ENCODE data around the gene TFF3. TPM values are rescaled to one million over a fixed set of nuclear protein-coding genes. Genes with fewer than 3 reads are reported as not detected.

Gene TFF3
- total RNA-seq, 1 experiment from 2014 or later = 2.1 TPM

DNA sequence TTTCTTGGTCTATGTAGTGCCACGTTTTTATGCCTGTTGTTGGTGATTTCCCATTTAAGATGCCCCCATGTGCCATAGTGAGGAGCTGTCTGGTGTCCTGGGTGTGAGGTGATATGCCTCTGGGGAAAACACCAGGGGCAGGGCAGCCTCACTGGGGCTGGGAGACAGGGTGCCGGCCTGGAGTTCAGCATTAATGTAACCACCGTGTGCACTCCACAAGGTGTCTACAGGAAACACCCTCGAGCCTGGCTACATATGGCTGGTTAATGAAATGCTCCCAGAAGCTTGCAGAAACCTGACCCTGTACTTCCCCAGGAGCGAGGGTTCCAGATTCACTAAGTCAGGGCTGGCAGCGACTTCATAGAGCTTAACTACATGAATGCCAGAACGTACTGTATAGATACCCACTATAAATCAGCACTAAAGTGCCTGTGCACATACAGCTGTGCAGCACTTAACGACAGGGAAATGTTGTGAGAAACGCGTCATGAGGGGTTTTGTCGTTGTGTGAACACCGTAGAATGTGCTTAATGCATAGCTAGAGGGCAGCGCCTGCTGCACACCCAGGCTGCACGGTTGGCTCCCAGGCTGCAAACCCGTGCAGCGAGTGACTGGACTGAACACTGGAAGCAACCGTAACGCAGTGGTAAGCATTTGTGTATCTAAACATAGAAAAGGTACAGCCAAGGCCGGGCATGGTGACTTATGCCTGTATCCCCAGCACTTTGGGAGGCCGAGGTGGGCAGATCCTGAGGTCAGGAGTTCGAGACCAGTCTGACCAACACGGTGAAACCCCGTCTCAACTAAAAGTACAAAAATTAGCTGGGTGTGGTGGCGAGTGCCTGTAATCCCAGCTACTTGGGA, 25.2 kb upstream of the TFF3 start:
- Histone ChIP-seq H3K4me3 (ENCODE audit: insufficient read depth, low read depth, low read length) (no peak overlapping the region), H3K27me3 (ENCODE audit: control insufficient read depth, insufficient read depth, low read length) (no peaks in the 10 kb centered on the region), H3K36me3 (replicated peaks; ENCODE audit: control insufficient read depth, insufficient read depth, low read length) (no peaks in the 10 kb centered on the region)
- no peak for DNase-seq

DNA sequence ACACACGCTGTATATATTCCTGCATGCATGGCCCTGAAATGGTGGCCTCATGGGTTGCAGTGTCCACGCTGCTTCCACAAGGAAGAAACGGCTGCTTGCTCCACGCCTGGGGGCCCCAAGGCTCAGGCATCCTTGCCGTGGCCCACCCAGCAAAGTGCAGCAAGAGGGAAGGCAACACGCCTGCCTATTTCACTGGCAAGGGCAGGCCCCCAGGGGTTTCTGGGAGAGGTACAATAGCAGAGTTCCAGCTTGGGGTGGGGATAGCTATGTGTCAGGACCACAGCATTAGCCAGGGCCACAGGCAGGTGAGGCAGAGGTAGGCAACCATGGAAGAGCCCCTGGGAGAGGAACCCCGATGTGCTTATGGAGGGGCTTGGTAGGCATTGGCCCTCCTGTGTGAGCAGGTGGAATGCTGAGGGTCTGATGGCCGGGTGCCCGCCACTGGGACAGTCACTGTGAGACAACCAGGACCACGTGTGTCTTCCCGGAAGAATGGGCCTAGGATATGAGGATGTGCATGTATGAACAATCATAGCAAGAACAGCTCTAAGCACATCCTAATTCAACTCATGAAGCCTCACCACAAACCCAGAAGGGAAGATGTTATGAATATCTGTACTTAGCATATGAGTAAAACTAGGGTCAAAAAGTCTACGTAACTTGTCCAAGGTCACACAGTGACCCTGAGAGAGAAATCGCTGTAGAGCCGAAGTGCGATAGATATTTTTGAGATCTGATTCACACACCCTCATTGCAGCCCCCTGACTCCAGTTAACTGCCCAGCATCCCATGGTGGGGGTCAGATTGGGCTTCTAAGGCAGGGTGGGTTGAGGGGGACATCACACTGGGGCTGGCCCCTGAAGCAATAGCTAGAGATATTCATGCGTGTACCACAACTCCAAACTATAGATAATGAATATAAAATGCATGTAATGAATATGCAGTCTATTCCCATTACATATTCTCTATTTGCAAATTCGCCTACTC, 23.8 kb upstream of the TFF3 start:
- no peak for DNase-seq
- H3K36me3 ChIP-seq (replicated peaks; ENCODE audit: control insufficient read depth, insufficient read depth, low read length) = no peaks in the 10 kb centered on the region
- no peaks in the 10 kb centered on the region for H3K27me3 ChIP-seq (ENCODE audit: control insufficient read depth, insufficient read depth, low read length)
- no peak overlapping the region for H3K4me3 ChIP-seq (ENCODE audit: insufficient read depth, low read depth, low read length)

DNA sequence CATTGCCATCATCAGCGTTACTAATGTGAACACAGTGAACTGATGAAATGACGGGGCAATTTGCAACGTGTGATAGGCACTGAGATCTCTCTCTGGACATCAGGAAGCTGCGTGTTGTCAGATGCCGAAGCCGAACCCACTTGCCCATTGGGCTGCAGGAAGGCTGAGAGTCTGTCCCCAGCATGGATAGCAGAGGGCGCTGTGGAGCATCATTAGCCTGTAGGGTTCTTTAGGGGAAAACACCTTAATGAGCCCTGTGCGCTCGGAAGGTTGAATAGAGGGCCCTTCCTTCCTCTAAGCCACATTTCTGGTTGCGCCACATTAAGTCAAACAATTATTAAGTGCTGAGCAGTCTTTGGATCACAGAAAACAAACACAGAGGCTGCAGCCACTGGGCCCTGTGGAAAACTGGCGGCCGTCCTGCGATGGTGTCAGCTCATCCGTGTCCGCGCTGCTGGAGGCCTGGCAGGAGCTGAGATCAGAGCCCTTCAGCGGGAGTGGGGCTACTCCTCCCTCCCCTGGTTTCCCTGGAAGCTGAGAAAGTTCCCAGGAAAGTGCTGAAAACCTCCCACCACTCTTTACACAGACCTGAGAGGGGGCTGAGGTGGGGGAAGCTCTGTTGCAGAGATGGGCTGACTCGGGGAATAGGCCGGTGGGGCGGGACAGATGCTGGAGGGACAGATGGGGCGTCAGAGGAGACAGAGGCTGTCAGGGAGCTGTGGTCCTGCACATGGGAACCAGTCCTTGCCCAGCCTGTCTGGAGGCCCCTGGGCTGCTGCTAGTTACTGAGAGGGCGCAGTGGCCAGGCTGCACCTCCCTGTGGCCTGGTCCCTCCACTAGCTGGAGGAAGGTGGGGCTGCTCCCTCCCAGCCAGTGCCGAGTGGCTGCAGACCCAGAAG, 22.9 kb upstream of the TFF3 start:
- Histone ChIP-seq H3K4me3 (ENCODE audit: insufficient read depth, low read depth, low read length) (no peak overlapping the region), H3K36me3 (replicated peaks; ENCODE audit: control insufficient read depth, insufficient read depth, low read length) (no peaks in the 10 kb centered on the region), H3K27me3 (ENCODE audit: control insufficient read depth, insufficient read depth, low read length) (no peaks in the 10 kb centered on the region)
- peak; percentile 81 for DNase-seq

DNA sequence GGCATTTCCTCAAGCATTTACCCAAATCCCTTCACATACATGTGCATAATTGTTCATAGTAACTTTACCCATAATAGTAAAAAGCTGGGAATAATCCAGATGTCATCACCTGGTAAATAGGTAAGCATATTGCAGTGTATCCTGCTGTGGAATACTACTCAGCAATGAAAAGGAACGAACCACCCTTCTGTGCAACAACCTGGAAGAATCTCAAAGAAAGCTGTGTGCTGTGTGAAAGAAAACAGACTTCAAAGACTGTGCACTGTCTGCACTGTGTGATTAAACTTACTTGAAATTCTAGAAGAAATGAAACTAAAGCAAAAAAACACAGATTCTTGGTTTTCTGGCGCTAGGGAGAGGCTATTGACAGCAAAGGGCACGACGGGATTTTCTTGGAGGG, 22.1 kb upstream of the TFF3 start:
- Histone ChIP-seq H3K27me3 (ENCODE audit: control insufficient read depth, insufficient read depth, low read length) (no peaks in the 10 kb centered on the region), H3K36me3 (replicated peaks; ENCODE audit: control insufficient read depth, insufficient read depth, low read length) (no peaks in the 10 kb centered on the region), H3K4me3 (ENCODE audit: insufficient read depth, low read depth, low read length) (no peak overlapping the region)
- no peak for DNase-seq

DNA sequence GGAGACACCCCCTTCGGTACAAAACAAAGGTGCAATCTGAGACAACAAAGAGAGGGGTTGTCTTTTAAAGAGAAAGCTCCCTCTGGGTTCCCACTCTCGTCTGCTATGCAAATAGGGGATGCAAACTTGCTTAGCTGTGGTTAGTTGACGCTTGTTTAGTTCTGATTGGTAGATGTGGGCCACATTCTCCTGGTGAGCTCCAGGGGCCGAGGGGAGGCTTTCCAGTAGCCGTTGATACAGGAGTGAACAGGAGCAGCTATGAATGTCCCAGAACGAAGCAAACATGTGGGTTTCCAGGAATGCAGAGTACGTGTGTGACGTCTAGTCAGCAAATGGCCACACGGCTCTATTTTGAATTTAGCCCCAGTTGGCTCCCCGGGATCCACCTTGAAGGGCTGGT, 20.8 kb upstream of the TFF3 start:
- Histone ChIP-seq H3K27me3 (ENCODE audit: control insufficient read depth, insufficient read depth, low read length) (no peaks in the 10 kb centered on the region), H3K4me3 (ENCODE audit: insufficient read depth, low read depth, low read length) (no peak overlapping the region), H3K36me3 (replicated peaks; ENCODE audit: control insufficient read depth, insufficient read depth, low read length) (no peaks in the 10 kb centered on the region)
- DNase-seq = peak; percentile 83

DNA sequence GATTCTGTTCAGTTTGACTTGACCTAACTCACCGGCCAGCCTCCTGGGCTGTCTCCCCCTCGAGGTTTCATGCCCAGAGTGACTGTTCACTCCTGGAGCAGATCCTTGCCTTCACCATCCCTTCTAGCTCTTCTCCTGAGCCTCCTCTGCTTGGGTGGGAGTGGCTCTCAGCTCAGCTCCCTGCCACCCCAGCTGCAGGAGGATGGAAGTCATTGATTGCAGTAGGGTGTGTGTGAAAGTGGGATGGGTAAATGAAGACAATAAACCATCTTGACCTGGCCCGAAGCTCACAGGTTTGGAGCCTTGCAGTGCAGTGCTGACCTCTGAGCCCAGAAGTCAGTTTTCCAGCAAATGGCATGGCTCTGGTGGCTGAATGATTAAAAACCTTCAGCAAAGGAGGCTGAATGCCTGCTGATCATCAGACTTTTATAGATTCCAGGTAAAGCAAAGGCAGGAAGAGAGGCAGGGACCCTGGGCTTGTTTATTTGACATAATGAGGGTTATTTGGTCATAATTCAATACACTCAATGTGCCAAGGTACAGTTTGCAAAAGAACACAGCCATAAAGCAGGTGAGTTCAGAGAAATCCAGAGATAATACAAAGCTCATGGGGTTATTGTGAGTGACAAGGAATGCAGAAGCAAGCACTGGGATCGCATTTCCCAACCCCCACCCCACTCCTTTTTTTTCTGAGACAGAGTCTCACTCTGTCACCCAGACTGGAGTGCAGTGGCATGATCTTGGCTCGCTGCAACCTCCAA, 17.5 kb upstream of the TFF3 start:
- no peaks in the 10 kb centered on the region for H3K27me3 ChIP-seq (ENCODE audit: control insufficient read depth, insufficient read depth, low read length)
- no peaks in the 10 kb centered on the region for H3K36me3 ChIP-seq (replicated peaks; ENCODE audit: control insufficient read depth, insufficient read depth, low read length)
- no peak for DNase-seq
- no peak overlapping the region for H3K4me3 ChIP-seq (ENCODE audit: insufficient read depth, low read depth, low read length)

DNA sequence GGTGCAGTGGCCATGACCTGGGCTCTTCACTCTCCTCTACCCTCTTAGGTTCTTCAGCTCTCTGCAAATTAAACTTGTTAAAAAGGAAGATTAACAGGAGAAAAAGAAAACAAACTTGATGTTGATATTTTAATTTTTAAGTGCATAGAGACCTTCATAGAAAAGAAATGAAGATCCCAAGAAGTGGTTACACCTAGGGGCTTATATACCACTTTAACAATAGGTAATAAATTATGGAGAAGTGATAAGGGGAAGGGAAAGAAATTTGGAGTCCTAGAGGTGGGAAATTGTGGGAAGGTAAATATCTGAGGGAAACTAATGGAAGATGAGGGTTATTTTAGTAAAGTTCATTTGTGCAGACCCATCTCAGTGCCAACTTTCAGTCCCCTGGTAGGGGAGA, 16.5 kb upstream of the TFF3 start:
- H3K36me3 ChIP-seq (replicated peaks; ENCODE audit: control insufficient read depth, insufficient read depth, low read length) = no peaks in the 10 kb centered on the region
- H3K27me3 ChIP-seq (ENCODE audit: control insufficient read depth, insufficient read depth, low read length) = no peaks in the 10 kb centered on the region
- no peak for DNase-seq
- H3K4me3 ChIP-seq (ENCODE audit: insufficient read depth, low read depth, low read length) = no peak overlapping the region

DNA sequence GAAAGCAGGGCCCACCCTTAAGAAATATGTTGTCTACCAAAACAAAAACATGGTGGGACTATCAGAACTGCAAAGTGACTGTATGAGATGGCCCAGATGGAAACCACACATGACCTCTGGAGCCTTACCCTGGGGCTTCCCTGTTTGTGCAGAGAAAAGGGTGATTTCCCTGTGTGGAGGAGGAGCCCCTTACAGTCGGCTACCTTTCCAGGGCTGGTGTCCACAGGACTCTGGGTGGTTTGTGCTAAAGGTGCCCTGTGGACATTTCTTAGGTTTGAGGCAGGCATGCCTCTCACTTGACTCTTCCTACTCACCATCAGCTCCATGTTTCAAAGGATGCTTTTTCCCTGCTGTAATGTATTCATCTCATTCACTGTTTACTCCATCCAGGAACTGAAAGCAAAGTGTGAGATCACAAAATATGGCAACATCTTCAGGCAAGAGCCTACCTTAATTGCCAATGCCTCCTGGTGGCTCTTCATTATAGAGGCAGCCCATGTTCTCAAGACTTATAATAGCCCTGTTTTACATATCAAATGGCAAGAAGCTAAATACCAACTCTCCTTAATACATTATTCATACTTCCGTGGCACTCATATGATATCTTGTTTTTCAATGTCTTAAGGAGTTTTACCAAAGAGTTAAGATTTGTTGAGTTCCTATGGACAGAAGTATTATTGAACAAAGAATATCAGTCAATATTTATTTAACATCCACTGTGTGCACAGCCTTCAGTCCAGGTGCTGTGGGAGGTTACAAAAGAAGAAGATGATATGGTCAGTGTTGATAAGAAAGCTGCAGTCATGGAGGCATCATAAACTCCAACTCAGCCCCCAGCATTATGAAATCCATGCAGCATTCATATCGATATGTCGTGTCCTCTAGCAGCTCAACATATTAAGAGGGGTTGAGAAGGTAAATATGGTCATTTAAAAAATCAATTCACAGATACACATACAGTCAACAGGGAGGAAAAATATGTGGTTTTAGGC, 15.5 kb upstream of the TFF3 start:
- Histone ChIP-seq H3K27me3 (ENCODE audit: control insufficient read depth, insufficient read depth, low read length) (no peaks in the 10 kb centered on the region), H3K4me3 (ENCODE audit: insufficient read depth, low read depth, low read length) (no peak overlapping the region), H3K36me3 (replicated peaks; ENCODE audit: control insufficient read depth, insufficient read depth, low read length) (no peaks in the 10 kb centered on the region)
- DNase-seq = no peak

DNA sequence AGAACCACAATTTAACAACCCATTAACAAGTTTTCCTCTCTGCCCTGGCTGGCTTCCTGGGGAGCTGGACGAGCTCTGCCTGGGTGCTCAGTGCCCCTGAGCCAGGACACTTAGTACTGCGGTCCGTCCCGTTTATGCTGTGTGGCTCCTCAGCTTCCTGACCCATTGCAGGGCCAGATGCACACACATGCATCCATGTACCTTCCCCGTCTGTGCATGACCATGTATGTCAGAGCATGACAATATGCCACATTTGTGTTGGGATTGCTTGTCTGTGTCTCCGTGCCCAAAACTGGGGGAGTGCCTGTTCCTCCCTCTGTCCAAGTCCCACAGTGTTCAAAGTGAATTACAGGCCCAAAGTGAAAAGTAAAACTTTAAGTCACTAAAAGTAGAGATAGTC, 9.7 kb upstream of the TFF3 start:
- Histone ChIP-seq H3K36me3 (replicated peaks; ENCODE audit: control insufficient read depth, insufficient read depth, low read length) (no peaks in the 10 kb centered on the region), H3K27me3 (ENCODE audit: control insufficient read depth, insufficient read depth, low read length) (no peaks in the 10 kb centered on the region), H3K4me3 (ENCODE audit: insufficient read depth, low read depth, low read length) (no peak overlapping the region)
- DNase-seq = no peak

DNA sequence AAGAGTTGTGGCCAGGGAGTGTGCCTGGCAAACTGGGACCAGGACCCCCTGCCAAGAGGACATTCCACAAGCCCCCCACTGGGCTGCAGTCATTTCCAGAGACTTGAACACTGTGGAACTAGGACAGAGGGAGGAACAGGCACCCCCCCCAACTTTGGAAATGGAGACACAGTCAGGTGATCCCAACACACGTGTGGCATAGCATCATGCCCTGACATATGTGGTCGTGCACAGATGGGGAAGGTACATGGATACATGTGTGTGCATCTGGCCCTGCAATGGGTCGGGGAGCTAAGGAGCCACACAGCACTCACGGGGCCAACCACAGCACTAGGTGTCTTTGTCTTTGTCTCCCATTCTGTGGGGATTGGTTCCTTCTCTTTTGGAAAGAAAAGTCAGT, 6.6 kb upstream of the TFF3 start:
- no peak for DNase-seq
- Histone ChIP-seq H3K4me3 (ENCODE audit: insufficient read depth, low read depth, low read length) (no peak overlapping the region), H3K27me3 (ENCODE audit: control insufficient read depth, insufficient read depth, low read length) (no peaks in the 10 kb centered on the region), H3K36me3 (replicated peaks; ENCODE audit: control insufficient read depth, insufficient read depth, low read length) (no peaks in the 10 kb centered on the region)

DNA sequence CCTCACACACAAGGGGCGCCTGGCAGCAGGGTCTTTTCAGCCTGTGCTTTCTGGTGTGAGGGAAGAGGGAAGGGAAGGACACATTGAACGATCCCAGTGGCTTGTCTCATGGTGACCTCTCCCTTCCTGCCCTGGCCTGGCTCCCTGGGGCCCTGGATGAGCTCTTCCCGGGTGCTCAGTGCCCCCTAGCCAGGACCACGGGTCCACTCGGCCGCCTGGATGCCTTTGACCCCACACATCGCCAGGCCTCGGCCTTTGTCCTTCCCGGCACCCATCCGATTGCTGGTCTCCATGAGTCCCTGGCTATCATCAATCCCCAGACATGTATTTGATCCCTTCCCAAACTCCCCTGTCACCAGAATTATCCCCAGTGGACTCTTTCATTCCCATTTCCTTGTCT, 6.0 kb upstream of the TFF3 start:
- no peaks in the 10 kb centered on the region for H3K36me3 ChIP-seq (replicated peaks; ENCODE audit: control insufficient read depth, insufficient read depth, low read length)
- no peak for DNase-seq
- H3K27me3 ChIP-seq (ENCODE audit: control insufficient read depth, insufficient read depth, low read length) = no peaks in the 10 kb centered on the region
- H3K4me3 ChIP-seq (ENCODE audit: insufficient read depth, low read depth, low read length) = no peak overlapping the region

DNA sequence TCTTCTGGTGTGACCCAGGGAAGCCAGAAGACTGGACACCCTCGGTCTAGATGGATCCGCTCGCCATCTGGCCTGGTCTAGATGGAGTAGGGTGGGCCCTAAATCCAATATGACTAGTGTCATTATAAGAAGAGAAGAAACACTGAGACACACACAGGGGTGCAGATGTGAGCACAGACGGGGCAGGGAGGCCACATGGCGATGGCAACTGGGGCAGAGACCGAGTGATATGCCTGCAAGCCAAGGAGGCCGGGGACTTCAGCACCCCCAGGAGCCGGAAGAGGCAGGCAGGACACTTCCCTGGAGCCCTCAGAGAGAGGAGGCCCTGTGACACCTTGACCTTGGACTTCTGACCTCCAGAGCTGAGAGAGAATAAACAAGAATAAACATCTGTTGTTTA, 5.6 kb upstream of the TFF3 start:
- no peaks in the 10 kb centered on the region for H3K27me3 ChIP-seq (ENCODE audit: control insufficient read depth, insufficient read depth, low read length)
- no peaks in the 10 kb centered on the region for H3K36me3 ChIP-seq (replicated peaks; ENCODE audit: control insufficient read depth, insufficient read depth, low read length)
- DNase-seq = no peak
- no peak overlapping the region for H3K4me3 ChIP-seq (ENCODE audit: insufficient read depth, low read depth, low read length)
